Stimulated activated naive CD8-positive, alpha-beta T cell treated with anti-CD3 and anti-CD28 coated beads, Interleukin-15, amount 100 ng/mL, for 72 hours (primary cell): Measurements from ENCODE around the gene TSHZ2.
A peak's percentile ranks its signal among the peaks of the same experiment; 100 is the strongest.

ENCODE experiments used
- ATAC-seq: fragments of 150-1000 bp; cut with Tn5 transposase; 2 replicates; pipeline ENCODE4 v1.10.0; 2021; ENCODE audit warnings: mild to moderate bottlenecking, moderate library complexity
- DNase-seq, 2 donors: peaks; one replicate each; pipeline ENCODE4 v3.0.0; 2021 to 2022
- H3K27ac Mint-ChIP-seq, 2 donors: one replicate each; pipeline ENCODE4 v1.8.0; 2022; ENCODE audit warnings: mild to moderate bottlenecking in 2 of 2, mixed read lengths in 2 of 2, moderate library complexity in 2 of 2
- H3K27me3 Mint-ChIP-seq: one replicate; pipeline ENCODE4 v1.8.0; 2022; ENCODE audit warnings: mixed read lengths
- H3K4me1 Mint-ChIP-seq: one replicate; pipeline ENCODE4 v1.8.0; 2022; ENCODE audit warnings: mild to moderate bottlenecking, mixed read lengths
- H3K4me3 Mint-ChIP-seq, 2 donors: one replicate each; pipeline ENCODE4 v1.8.0; 2022; ENCODE audit warnings: mild to moderate bottlenecking in 2 of 2, mixed read lengths in 2 of 2, moderate library complexity in 1 of 2
- H3K9me3 Mint-ChIP-seq, 2 donors: one replicate each; pipeline ENCODE4 v1.8.0; 2022; ENCODE audit warnings: mixed read lengths in 2 of 2

Gene TSHZ2

DNA sequence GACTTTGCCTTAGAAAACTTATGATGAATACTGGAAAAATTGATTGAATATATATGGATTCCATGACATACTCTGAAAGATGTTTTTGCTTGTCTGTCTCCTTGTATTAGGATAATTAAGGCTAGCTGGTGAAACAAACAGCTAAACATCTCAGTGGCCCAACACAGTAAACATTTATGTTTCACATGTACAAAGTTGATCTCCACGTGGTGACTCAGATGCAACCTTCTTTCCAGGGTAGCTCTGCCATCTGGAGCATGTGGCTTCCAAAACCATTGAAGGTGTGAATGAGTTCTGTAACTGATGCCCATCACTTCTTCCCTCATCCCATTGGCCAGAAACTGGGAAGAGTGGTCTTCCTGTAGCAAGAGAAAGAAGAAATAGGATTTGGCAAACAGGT is 196.3 kb downstream of the TSHZ2 start:
- no peak overlapping the region for H3K4me3 Mint-ChIP-seq

GRCh38 chr20:53170196-53170595 is 198.0 kb downstream of the TSHZ2 start:
- ATAC-seq: no peak
- no peak overlapping the region for H3K27ac Mint-ChIP-seq

More for the DNA sequence above, 196.3 kb downstream of the TSHZ2 start:
- Mint-ChIP-seq H3K27ac (no peak overlapping the region), H3K9me3 (no peaks in the 10 kb centered on the region), H3K4me1 (no peaks in the 10 kb centered on the region), H3K27me3 (no peaks in the 10 kb centered on the region)
- ATAC-seq: no peak
- DNase-seq: no peak

DNA sequence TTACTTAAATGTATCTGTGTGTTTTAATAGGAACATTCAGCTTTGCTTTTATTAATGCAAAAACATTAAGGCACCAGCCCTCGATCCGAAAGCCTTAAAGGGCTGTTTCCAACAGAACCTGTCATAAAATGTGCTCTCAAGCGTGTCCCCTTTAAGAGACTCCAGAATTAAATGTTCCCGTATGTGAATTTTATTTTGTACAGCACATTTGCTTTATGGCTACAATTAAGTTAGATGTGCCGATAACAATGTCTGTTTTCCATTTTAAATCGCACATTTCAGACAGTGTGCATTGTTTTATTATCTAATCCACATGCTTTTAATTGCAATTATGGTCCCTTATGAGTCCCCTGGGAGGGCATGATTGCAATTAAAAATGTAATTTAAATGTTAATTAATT is 198.9 kb downstream of the TSHZ2 start:
- Mint-ChIP-seq H3K27me3 (no peaks in the 10 kb centered on the region), H3K4me3 (no peak overlapping the region), H3K4me1 (no peaks in the 10 kb centered on the region), H3K9me3 (no peaks in the 10 kb centered on the region), H3K27ac (no peak overlapping the region)
- no peak for ATAC-seq
- DNase-seq: no peak

More at GRCh38 chr20:53170196-53170595, 198.0 kb downstream of the TSHZ2 start:
- DNase-seq: no peak
- no peaks in the 10 kb centered on the region for H3K4me1 Mint-ChIP-seq
- no peaks in the 10 kb centered on the region for H3K27me3 Mint-ChIP-seq
- no peaks in the 10 kb centered on the region for H3K9me3 Mint-ChIP-seq
- H3K4me3 Mint-ChIP-seq: no peak overlapping the region

GRCh38 chr20:53174454-53174853 is 202.3 kb downstream of the TSHZ2 start:
- Mint-ChIP-seq H3K27ac (no peak overlapping the region), H3K4me3 (no peak overlapping the region), H3K9me3 (no peaks in the 10 kb centered on the region), H3K4me1 (no peaks in the 10 kb centered on the region), H3K27me3 (no peaks in the 10 kb centered on the region)
- no peak for DNase-seq
- ATAC-seq: no peak

GRCh38 chr20:53175135-53175780 is 203.1 kb downstream of the TSHZ2 start:
- no peak overlapping the region for H3K4me3 Mint-ChIP-seq
- ATAC-seq (no peak), DNase-seq (no peak)
- H3K4me1 Mint-ChIP-seq: no peaks in the 10 kb centered on the region
- no peaks in the 10 kb centered on the region for H3K27me3 Mint-ChIP-seq
- no peaks in the 10 kb centered on the region for H3K9me3 Mint-ChIP-seq
- peak overlapping the region in 1 of 2 donors; percentile 41 for H3K27ac Mint-ChIP-seq

- Mint-ChIP-seq H3K4me3 (no peak overlapping the region), H3K27ac (no peak overlapping the region), H3K27me3 (peaks cover 2% of the 10 kb centered on the region), H3K4me1 (no peaks in the 10 kb centered on the region), H3K9me3 (no peaks in the 10 kb centered on the region)
- DNase-seq: no peak
- ATAC-seq: no peak
These were observed 204.0 kb downstream of the TSHZ2 start for GRCh38 chr20:53176134-53176533.

- H3K9me3 Mint-ChIP-seq: no peaks in the 10 kb centered on the region
- H3K27me3 Mint-ChIP-seq: peaks cover 8% of the 10 kb centered on the region
- H3K4me3 Mint-ChIP-seq: no peak overlapping the region
- no peaks in the 10 kb centered on the region for H3K4me1 Mint-ChIP-seq
- no peak overlapping the region for H3K27ac Mint-ChIP-seq
- DNase-seq: no peak
- ATAC-seq: no peak
These were observed 205.5 kb downstream of the TSHZ2 start for GRCh38 chr20:53177687-53178086.

DNA sequence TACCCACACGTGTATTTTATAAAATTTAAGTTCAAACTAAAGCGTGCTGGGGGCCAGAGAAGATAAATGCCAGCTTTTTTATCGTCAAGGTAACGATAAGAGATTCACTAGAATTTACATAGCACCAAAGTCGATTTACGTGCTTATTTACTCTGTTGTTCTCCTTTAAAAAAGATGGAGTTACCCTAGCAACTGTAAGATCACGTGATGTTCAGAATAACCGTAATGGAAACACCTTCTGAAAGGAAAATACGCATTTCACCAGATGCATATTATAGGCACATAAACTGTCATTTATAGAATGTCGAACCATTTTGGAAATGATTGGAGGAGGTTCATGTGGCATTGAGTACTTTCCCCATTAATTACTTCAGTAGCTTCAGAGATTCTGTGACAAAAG is 207.6 kb downstream of the TSHZ2 start:
- no peak for DNase-seq
- no peaks in the 10 kb centered on the region for H3K9me3 Mint-ChIP-seq
- peaks cover 8% of the 10 kb centered on the region for H3K27me3 Mint-ChIP-seq
- no peak overlapping the region for H3K4me3 Mint-ChIP-seq
- ATAC-seq: no peak
- H3K27ac Mint-ChIP-seq: no peak overlapping the region
- H3K4me1 Mint-ChIP-seq: no peaks in the 10 kb centered on the region

DNA sequence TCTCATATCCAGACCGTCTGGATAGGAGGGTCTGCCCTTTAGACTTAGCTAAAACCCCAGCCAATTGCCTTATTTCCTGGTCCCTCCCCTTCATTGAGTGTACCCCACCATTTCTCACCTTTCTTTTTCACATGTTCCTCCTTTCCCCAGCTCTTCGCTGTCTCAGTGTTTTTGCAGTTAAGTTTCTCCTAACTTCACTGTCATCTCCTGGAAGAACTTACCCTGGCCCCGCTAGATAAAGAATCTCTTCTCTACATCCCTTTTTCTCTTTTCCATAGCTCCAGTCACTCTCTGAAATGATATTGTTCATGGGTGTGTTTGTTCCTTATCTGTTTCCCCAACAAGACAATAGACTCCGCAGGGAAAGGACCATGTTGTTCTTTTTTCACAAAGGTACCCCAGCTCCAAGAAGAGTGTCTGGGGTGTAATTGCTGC is 208.8 kb downstream of the TSHZ2 start:
- H3K4me1 Mint-ChIP-seq: no peaks in the 10 kb centered on the region
- H3K4me3 Mint-ChIP-seq: no peak overlapping the region
- H3K27me3 Mint-ChIP-seq: peaks cover 12% of the 10 kb centered on the region
- DNase-seq (no peak), ATAC-seq (no peak)
- H3K27ac Mint-ChIP-seq: no peak overlapping the region
- H3K9me3 Mint-ChIP-seq: no peaks in the 10 kb centered on the region

- ATAC-seq: no peak
- Mint-ChIP-seq H3K4me3 (no peak overlapping the region), H3K27ac (no peak overlapping the region), H3K9me3 (no peaks in the 10 kb centered on the region), H3K4me1 (no peaks in the 10 kb centered on the region), H3K27me3 (peaks cover 19% of the 10 kb centered on the region)
- DNase-seq: no peak
These were observed 209.8 kb downstream of the TSHZ2 start for GRCh38 chr20:53181866-53182376.

- H3K4me1 Mint-ChIP-seq: peaks cover 8% of the 10 kb centered on the region
- no peak for ATAC-seq
- no peak overlapping the region for H3K4me3 Mint-ChIP-seq
- no peak overlapping the region for H3K27ac Mint-ChIP-seq
- no peak for DNase-seq
- peaks cover 19% of the 10 kb centered on the region for H3K27me3 Mint-ChIP-seq
- no peaks in the 10 kb centered on the region for H3K9me3 Mint-ChIP-seq
These were observed 211.0 kb downstream of the TSHZ2 start for GRCh38 chr20:53183181-53183580.

DNA sequence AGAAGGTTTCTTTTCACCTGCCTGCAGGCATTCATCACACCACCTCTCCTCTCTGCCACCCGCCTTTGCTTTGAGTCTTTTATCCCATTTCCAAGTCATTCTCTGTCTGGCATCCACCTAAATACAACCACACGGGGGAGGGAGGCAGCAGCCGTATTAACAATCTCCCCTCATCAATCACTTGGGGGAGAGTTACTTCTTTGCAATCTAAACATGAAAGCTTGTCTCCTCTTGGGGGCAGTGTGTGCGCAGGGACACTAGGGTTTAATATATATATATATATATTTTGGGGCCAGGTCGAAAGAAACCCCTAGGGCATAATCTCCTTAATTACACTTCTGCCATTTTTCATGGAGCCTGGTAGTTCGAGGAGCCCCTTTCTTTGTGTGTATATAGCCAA is 214.5 kb downstream of the TSHZ2 start:
- Mint-ChIP-seq H3K4me3 (no peak overlapping the region), H3K4me1 (peaks cover 8% of the 10 kb centered on the region), H3K9me3 (no peaks in the 10 kb centered on the region), H3K27ac (no peak overlapping the region), H3K27me3 (peaks cover 11% of the 10 kb centered on the region)
- ATAC-seq (no peak), DNase-seq (no peak)

DNA sequence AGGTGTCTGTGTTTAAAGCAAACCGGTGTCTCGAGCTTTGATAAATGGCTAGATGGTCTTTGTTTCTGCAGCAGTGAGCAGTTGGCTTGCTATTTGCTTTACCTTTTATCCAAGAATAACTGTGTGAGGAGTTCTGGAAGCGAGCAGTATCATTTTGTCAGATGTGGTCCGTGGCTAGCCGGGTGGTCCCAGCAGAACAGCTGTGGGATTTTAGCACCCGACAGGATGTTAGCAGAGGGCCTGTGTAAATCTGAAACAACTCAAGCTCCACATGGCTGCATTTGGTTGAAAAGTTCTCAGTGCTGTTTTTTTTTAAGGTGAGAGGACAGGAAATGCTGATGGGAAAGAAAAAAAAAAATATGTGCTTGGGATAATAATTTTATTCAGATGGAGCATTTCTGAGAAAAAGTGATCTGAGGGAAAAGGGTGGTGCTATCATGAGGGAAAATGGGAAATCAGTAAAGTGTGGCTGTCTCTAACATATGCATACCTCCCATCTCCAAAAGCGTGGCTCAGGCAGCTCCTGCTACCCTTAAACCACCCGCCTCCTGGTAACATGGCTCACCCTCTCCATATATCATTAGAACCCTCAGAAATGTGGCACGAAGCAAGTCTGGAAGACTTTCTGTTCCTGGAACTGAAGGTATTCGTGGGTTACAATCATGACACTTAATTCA is 215.4 kb downstream of the TSHZ2 start:
- Mint-ChIP-seq H3K4me1 (peaks cover 8% of the 10 kb centered on the region), H3K9me3 (no peaks in the 10 kb centered on the region), H3K27me3 (peaks cover 13% of the 10 kb centered on the region), H3K27ac (peak overlapping the region in 1 of 2 donors; percentile 75), H3K4me3 (no peak overlapping the region)
- no peak for ATAC-seq
- no peak for DNase-seq

GRCh38 chr20:53190225-53190624 is 218.1 kb downstream of the TSHZ2 start:
- H3K9me3 Mint-ChIP-seq: no peaks in the 10 kb centered on the region
- no peak overlapping the region for H3K4me3 Mint-ChIP-seq
- H3K27me3 Mint-ChIP-seq: peaks cover 36% of the 10 kb centered on the region
- no peak overlapping the region for H3K27ac Mint-ChIP-seq
- H3K4me1 Mint-ChIP-seq: peaks cover 8% of the 10 kb centered on the region
- ATAC-seq (no peak), DNase-seq (no peak)

DNA sequence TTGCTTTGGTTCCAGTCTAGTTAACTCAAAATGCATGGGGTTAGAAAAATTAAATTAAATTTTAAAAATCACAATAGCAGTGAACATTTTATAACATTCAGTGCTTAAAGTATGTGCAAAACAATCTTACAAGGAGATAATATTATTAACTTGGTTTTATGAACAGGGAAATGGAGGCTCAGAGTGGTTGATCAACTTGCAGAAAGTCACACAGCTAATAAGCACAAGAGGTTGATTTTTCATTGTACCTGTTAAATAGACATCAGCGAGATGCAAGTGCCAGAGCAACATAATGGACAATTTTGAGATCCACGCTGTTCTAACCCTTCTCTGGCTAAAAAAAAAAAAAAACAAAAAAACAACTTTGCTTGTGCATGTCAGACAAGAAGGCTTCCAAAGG is 219.8 kb downstream of the TSHZ2 start:
- no peak for ATAC-seq
- Mint-ChIP-seq H3K4me1 (peaks cover 8% of the 10 kb centered on the region), H3K9me3 (no peaks in the 10 kb centered on the region), H3K4me3 (no peak overlapping the region), H3K27me3 (peaks cover 30% of the 10 kb centered on the region), H3K27ac (no peak overlapping the region)
- DNase-seq: no peak
